Renal cortical epithelial cell (primary cell): ENCODE results near the gene FUBP3. TPM values are rescaled to one million over a fixed set of nuclear protein-coding genes. Genes with fewer than 3 reads are reported as not detected.

Source experiments
- DNase-seq: peaks from one replicate; pipeline ENCODE4 v3.0.0-alpha.2; 2011; ENCODE audit warnings: low read depth
- total RNA-seq: library from RNA; depleted of rRNA; stranded (reverse); fragments of >200 nt; gene quantifications from 2 replicates; pipeline ENCODE4 v1.2.3, GENCODE V29; 2014

FUBP3 gene
- total RNA-seq, 1 donor from 2014 or later: 49.9 TPM

DNA sequence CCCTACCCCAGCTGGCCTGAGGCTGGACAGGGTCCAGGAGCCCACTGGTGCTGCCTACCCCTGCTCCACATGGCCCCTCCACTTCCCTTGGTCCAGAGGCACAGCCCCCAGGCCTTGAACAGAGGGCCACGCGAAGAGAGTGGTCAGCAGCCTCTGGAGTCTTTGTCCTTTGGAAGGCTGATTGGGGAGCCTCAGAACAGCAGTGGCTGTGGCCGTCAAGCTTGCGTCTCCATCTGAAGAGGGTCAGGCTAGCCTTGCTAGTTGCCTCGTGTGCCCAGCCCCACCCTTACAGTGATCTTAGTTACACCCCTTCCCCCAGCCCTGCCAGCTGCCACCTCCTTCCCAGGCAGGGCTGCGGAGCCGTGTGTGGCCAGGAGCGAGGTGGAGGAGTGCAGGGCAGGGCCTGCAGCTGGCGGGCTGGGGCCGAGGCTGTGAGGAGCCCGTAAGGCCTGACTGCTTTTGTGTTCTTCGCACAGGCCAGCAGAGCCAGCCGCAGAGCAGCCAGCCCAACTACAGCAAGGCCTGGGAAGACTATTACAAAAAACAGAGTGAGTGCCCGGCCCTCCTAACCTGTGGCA, 54.9 kb downstream of the FUBP3 start:
- DNase-seq: no peak

DNA sequence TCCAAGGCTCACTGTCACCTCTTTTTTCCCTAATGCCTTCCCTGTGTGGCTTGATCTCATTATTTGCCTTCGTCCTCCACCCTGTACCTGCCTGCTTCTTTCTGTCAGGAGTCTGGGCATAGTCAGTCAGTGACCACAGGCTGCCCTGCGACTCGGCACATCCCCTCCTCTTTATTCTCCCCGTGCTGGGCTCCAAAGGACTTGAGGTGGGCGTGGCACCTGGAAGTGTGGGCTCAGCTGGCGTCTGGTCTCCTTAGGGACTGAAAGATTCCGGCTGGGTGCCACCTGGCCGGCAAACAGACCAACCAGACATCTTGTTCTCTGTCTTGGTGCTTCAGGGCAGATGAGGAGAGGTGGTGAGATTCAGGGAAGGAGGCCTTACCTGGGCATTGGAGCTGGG, 55.4 kb downstream of the FUBP3 start:
- DNase-seq: no peak

GRCh38 chr9:130635306-130635705, 55.9 kb downstream of the FUBP3 start:
- DNase-seq: no peak

- no peak for DNase-seq
Measured at GRCh38 chr9:130635721-130636647, 56.6 kb downstream of the FUBP3 start.

GRCh38 chr9:130636648-130637020, 57.3 kb downstream of the FUBP3 start:
- no peak for DNase-seq

- no peak for DNase-seq
Measured at GRCh38 chr9:130638284-130639123, 59.1 kb downstream of the FUBP3 start.

- DNase-seq: no peak
Measured at GRCh38 chr9:130639124-130639765, 59.9 kb downstream of the FUBP3 start.

DNA sequence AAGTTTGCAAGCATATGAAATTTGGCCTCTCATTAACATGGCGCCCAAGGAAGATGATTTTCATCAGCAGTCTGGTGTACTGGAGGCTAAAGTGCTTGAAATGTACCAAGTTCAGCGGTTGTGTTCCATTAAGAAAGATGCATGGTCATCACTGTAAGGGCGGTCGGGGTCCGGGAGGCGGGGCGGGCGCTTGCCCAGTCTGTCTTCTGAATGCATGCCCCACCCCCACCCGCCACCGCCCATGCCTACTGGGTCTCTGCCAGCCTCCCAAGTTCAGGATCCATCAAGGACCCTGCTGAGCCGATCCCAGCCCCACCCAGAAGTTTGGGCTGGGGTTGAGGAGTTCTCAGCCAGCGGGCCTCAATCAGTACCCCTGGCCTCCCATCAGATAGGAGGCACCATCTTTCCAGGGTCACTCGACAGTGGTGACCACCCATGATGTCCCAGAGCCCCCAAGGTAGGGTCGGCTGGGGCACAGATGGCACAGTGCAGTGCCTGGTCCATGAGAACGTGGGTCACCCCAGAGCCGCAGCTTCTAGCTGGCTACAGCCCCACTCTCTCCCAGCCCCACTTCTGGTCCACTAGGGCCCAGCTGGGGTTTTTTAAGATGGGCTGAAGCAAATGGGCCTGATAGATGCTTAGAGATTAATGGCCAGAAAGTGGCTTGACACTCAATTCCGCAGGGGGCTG, 60.6 kb downstream of the FUBP3 start:
- DNase-seq: no peak

DNA sequence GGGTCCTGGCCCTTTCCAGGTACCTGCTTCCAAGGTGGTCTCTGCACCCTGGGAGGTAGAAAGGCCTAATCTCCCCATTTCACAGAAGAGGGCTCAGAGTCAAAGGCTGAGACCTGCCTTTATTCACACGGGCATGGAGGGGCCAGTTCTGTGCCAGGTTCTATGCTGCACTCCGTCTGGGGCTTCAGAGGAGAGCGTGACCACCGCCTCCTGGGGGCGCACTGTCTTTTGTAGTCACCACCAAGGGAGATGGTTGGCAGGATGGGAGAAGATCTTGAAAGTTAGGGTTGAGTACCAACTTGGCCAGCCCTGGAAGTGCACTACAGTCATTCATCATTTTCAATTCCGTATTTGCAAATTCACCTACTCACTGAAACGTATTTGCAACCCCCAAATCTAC, 61.3 kb downstream of the FUBP3 start:
- no peak for DNase-seq

GRCh38 chr9:130642926-130643325, 63.5 kb downstream of the FUBP3 start:
- DNase-seq: no peak

GRCh38 chr9:130651221-130651620, 71.8 kb downstream of the FUBP3 start:
- DNase-seq: no peak

DNA sequence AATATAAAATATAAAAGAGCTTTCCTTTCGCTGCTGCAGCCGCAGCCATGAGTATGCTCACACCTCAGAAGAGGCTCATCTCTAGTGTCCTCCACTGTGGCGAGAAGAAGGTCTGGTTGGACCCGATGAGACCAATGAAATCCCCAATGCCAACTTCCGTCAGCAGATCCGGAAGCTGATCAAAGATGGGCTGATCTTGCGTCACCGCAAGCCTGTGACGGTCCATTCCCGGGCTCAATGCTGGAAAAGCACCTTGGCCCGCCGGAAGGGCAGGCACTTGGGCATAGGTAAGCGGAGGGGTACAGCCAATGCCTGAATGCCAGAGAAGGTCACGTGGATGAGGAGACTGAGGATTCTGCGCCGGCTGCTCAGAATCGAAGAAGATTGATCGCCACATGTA, 72.4 kb downstream of the FUBP3 start:
- DNase-seq: no peak

- no peak for DNase-seq
Measured at GRCh38 chr9:130654879-130655278, 75.5 kb downstream of the FUBP3 start.

GRCh38 chr9:130658893-130659698, 79.7 kb downstream of the FUBP3 start:
- DNase-seq: no peak

- DNase-seq: no peak
Measured at GRCh38 chr9:130659699-130660248, 80.4 kb downstream of the FUBP3 start.

DNA sequence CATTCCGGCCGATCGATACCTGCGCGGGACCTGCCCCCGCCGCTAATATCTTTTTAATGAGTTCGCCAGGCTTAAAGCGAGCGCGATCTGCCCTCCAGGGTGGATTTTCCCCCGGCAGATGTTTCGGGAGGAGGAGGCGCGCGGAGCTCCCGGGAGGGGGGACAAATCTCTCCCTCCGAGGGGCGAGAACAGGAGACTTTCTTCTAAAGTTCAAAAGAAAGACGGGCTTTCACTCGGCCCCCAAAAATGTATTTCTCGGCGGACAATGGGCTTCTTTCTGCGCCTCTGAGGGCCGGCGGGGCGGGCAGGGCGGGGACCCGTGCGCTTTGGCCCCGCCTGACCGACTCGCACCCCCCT, 80.9 kb downstream of the FUBP3 start:
- DNase-seq: no peak

- DNase-seq: no peak
Measured at GRCh38 chr9:130660683-130661450, 81.5 kb downstream of the FUBP3 start.

DNA sequence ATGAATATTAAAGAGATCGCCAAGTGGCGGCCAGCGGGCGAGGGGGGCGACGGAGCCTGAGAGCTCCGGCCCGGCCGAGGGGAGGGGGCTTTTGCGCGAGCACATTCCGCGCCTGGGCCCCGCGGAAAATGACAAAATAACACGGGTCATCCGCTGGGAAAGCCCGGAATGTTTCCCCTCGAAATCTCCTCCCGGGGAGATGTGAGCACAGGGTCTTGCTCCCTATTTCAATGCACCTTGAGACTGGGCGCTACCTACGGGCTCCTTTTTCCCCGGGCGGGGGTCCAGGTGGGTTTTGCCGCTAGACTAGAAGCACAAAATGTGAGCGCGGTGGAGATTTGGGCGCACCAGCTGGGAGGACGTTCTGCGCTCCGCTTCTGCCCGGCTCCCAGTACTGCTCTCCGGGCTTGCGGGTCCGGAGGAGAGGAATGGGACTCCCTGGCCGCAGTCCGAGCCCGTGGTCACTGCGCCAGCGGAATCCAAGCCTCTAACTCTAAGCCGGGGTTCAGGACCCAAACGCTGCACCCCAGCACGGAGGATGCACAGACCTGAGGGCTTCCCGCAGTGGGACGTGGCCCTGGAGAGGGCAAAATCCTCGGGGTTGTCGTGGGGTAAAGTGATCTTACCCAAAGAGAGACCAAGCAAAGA, 82.2 kb downstream of the FUBP3 start:
- no peak for DNase-seq
